GM12878 (cell line): Measurements from ENCODE around the gene RHOG. TPM values are rescaled to one million over a fixed set of nuclear protein-coding genes. Genes with fewer than 3 reads are reported as not detected.

ENCODE experiments used
- ATAC-seq: fragments of 200-7000 bp; cut with Tn5 transposase; 3 replicates; pipeline ENCODE4 v1.9.1; 2020; ENCODE audit warnings: mild to moderate bottlenecking, moderate library complexity
- BruUV-seq: library from RNA; stranded (reverse); fragments of 400-500 nt; replicated peaks from 2 replicates; lab custom pipeline; 2021; lab: Mats Ljungman, UMichigan
- CTCF ChIA-PET: fragments of 300-600 bp; sonication (Branson Sonifier 250); formaldehyde crosslinking; extraction: SDS; loops from one replicate; lab custom pipeline; 2021; ENCODE audit warnings: inconsistent platforms; lab: Yijun Ruan, JAX
- POLR2A ChIA-PET: fragments of 350-600 bp; formaldehyde crosslinking; extraction: SDS; loops from one replicate; lab custom pipeline; 2021; ENCODE audit warnings: inconsistent platforms; lab: Charles Lee
- RAD21 ChIA-PET: fragments of 300-600 bp; sonication (Branson Sonifier 250); formaldehyde crosslinking; loops from one replicate; lab custom pipeline; 2023; ENCODE audit warnings: antibody characterized with exemption; ENCODE audit not compliant: unreplicated experiment; lab: Charles Lee
- SMC1A ChIA-PET: fragments of 300-600 bp; sonication (Branson Sonifier 250); formaldehyde crosslinking; loops from one replicate; lab custom pipeline; 2023; ENCODE audit not compliant: unreplicated experiment, uncharacterized antibody; lab: Charles Lee
- DNase-seq: peaks from one replicate; pipeline ENCODE4 v3.0.0-alpha.2; 2011; ENCODE audit warnings: low read depth, low spot score
- FAIRE-seq: peaks from 3 replicates; lab custom pipeline; 2011; peaks lifted over from hg19 to GRCh38; lab: Jason Lieb, UNC
- H2AFZ ChIP-seq: 2 replicates; pipeline ENCODE4 v1.6.0; 2011; ENCODE audit warnings: low read depth, low read length, control low read depth; ENCODE audit not compliant: control insufficient read depth
- H3K27ac ChIP-seq: 2 replicates; pipeline ENCODE4 v1.5.1; 2011; ENCODE audit warnings: control low read depth; ENCODE audit not compliant: control insufficient read depth, insufficient read depth
- H3K27me3 ChIP-seq, 2 experiments: replicated peaks in 1 of 2; 2 replicates each; pipeline versions ENCODE4 v1.6.0 to v1.6.1; 2011; ENCODE audit warnings: low read length in 1 of 2; ENCODE audit not compliant: control insufficient read depth in 2 of 2, insufficient read depth in 2 of 2
- H3K36me3 ChIP-seq, 2 experiments: 2 replicates each; pipeline ENCODE4 v1.5.1; 2011; ENCODE audit warnings: low read length in 1 of 2; ENCODE audit not compliant: control insufficient read depth in 2 of 2, insufficient read depth in 2 of 2
- H3K4me1 ChIP-seq: 2 replicates; pipeline ENCODE4 v1.6.1; 2011; ENCODE audit warnings: mild to moderate bottlenecking, low read length, moderate library complexity, mixed read lengths; ENCODE audit not compliant: control insufficient read depth, insufficient read depth
- H3K4me2 ChIP-seq: 2 replicates; pipeline ENCODE4 v1.6.0; 2011; ENCODE audit warnings: control low read depth; ENCODE audit not compliant: control insufficient read depth, insufficient read depth
- H3K4me3 ChIP-seq: fragments of 200-600 bp; sonication (generic); 2 replicates; pipeline ENCODE4 v1.5.1; 2016
- H3K79me2 ChIP-seq: 2 replicates; pipeline ENCODE4 v1.6.0; 2011; ENCODE audit warnings: low read length; ENCODE audit not compliant: control insufficient read depth, insufficient read depth
- H3K9ac ChIP-seq: 2 replicates; pipeline ENCODE4 v1.8.0; 2011; ENCODE audit warnings: low read length, control low read depth, mixed read lengths; ENCODE audit not compliant: control insufficient read depth, insufficient read depth
- H3K9me3 ChIP-seq: replicated peaks from 3 replicates; pipeline ENCODE4 v1.5.1; 2011; ENCODE audit warnings: mild to moderate bottlenecking, low read length; ENCODE audit not compliant: control insufficient read depth, insufficient read depth
- H4K20me1 ChIP-seq: 2 replicates; pipeline ENCODE4 v1.6.0; 2011; ENCODE audit not compliant: control insufficient read depth, insufficient read depth
- BRCA1 ChIP-seq: IDR thresholded peaks from 2 replicates; pipeline ENCODE4 v1.6.1; 2011; ENCODE audit warnings: low read depth, low read length, improper control_type of control experiment
- CREM ChIP-seq: IDR thresholded peaks from 2 replicates; pipeline ENCODE4 v1.6.1; 2014; ENCODE audit warnings: antibody characterized with exemption, low read depth
- PBX3 ChIP-seq: IDR thresholded peaks from 2 replicates; pipeline ENCODE4 v1.6.1; 2011; ENCODE audit warnings: mild to moderate bottlenecking, low read depth, low read length, moderate library complexity; ENCODE audit not compliant: insufficient replicate concordance
- POLR2AphosphoS5 ChIP-seq: IDR thresholded peaks from 2 replicates; pipeline ENCODE4 v1.6.1; 2011; ENCODE audit warnings: mild to moderate bottlenecking, low read length, inconsistent platforms
- STAT1 ChIP-seq: fragments of 450-650 bp; conservative IDR thresholded peaks from 2 replicates; pipeline ENCODE4 v1.6.1; 2014; ENCODE audit warnings: antibody characterized with exemption, mild to moderate bottlenecking
- TCF7 ChIP-seq: IDR thresholded peaks from 2 replicates; pipeline ENCODE4 v1.6.1; 2014; ENCODE audit warnings: antibody characterized with exemption, borderline replicate concordance
- WGBS: methylation state at CpG from one replicate; pipeline ENCODE4 v1.1.6; 2016; ENCODE audit warnings: low lambda C conversion rate; ENCODE audit not compliant: insufficient replicate concordance, insufficient coverage; ENCODE audit errors: missing lambda C conversion rate; 5-methylcytosine and 5-hydroxymethylcytosine counted together
- in situ Hi-C: fragments of 300-500 bp; cut with MboI; formaldehyde crosslinking; loops from 9 replicates; pipeline ENCODE4 v1.14.3; 2018; ENCODE audit warnings: mixed read lengths
- intact Hi-C: fragments of 100-400 bp; cut with micrococcal nuclease; formaldehyde crosslinking; loops from one replicate; pipeline ENCODE4 v1.14.2; 2022; ENCODE audit not compliant: unreplicated experiment
- polyA plus RNA-seq, 11 experiments: library from polyadenylated mRNA; depleted of rRNA in 4 of 11; unstranded in 6 of 11; stranded (reverse) in 5 of 11; fragments of >200 nt; fragmentation: Nextera tagmentation in 4 of 11; fragmentation: Illumina TruSeq in 1 of 11; extraction: Ambion mirVana in 4 of 11; extraction: Trizol in 1 of 11; gene quantifications; 1 replicate in 1 of 11; 2 replicates in 10 of 11; pipeline versions ENCODE4 v1.2.1 to v1.2.3, GENCODE V29; 2011 to 2016; ENCODE audit warnings: inconsistent platforms in 2 of 11, missing spikeins in 2 of 11, low read depth in 1 of 11
- total RNA-seq, 4 experiments: library from RNA; depleted of rRNA in 3 of 4; stranded (reverse); fragments of >200 nt in 3 of 4; fragmentation: Illumina TruSeq in 1 of 4; extraction: Trizol in 1 of 4; gene quantifications; 2 replicates each; pipeline versions ENCODE4 v1.2.1 to v1.2.3, GENCODE V29; 2013 to 2021

The RHOG gene
- total and polyA plus RNA-seq, 10 of the 15 experiments (the other 5 are each of a cell fraction or from before 2014, with no cell fraction given): 16.0 to 172 (median 94.8) TPM

GRCh38 chr11:3833449-3833848 is 7.3 kb downstream of the RHOG start (continued):
- TF ChIP-seq CREM (no peak), PBX3 (no peak), BRCA1 (no peak)

DNA sequence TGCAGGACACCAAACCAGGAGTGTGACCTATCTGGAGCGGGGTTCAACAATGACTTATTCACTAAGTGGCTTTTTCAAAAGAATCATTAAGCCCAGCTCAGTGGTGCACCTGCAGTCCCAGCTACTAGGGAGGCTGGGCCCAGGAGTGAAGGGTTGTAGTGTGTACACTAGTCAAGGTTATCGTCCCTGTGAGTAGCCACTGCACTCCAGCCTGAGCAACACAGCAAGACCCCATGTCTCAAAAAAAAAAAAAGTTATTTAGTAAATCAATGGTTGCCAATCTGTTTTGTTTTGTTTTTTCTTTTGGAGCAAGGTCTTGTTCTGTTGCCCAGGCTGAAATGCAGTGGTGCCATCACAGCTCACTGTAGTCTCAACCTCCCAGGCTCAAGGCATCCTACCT is 7.9 kb downstream of the RHOG start:
- H3K4me2 ChIP-seq: no peak overlapping the region
- no TSS peak for BruUV-seq
- no peak overlapping the region for H2AFZ ChIP-seq
- DNase-seq (no peak), FAIRE-seq (no peak), ATAC-seq (no peak)
- no peak overlapping the region for H3K27ac ChIP-seq
- ChIA-PET CTCF (interaction anchor here (1.2 to 39.6 kb wide), 5 partner anchors 9 to 32 kb away, joined by 3 to 1047 read pairs (median 12); partner anchors contain the start of genes PGAP2 and STIM1), POLR2A (interaction anchor here (3.4 kb wide), 1 partner anchor 8 kb away, joined by 16 read pairs; the partner anchor contains the start of gene RHOG), RAD21 (interaction anchor here (1.4 to 12.7 kb wide), 2 partner anchors 22 to 239 kb away, joined by 4 to 304 read pairs; partner anchors contain the start of gene STIM1), SMC1A (interaction anchor here (1.0 to 12.4 kb wide), 5 partner anchors 19 to 241 kb away, joined by 3 to 188 read pairs (median 4); partner anchors contain the start of genes PGAP2 and STIM1)
- peaks cover 34% of the 10 kb centered on the region for H3K4me1 ChIP-seq
- no peaks in the 10 kb centered on the region; the same call in none of the 2 replicates for H4K20me1 ChIP-seq
- no peak overlapping the region for H3K4me3 ChIP-seq
- no peak overlapping the region for H3K9ac ChIP-seq
- in situ Hi-C loops: loop anchor here (25.0 kb wide), 1 partner anchor 554 kb away; the partner anchor contains the start of gene TRIM21
- H3K9me3 ChIP-seq: no peaks in the 10 kb centered on the region
- WGBS: 67% methylated on average over 2 of the region's 2 CpGs
- intact Hi-C loops: no loop called here
- no peak for TF ChIP-seq TCF7
- TF ChIP-seq POLR2AphosphoS5: peak; percentile 13; the same call in 1 of the 2 replicates
- no peak for TF ChIP-seq STAT1
- peaks cover 15 to 33% of the 10 kb centered on the region in 2 experiments for H3K36me3 ChIP-seq
- no peaks in the 10 kb centered on the region for H3K27me3 ChIP-seq
- H3K79me2 ChIP-seq: peaks cover 78% of the 10 kb centered on the region
